Osteoblast (primary cell): ENCODE results near the gene MIPEP. TPM values are rescaled to one million over a fixed set of nuclear protein-coding genes. Genes with fewer than 3 reads are reported as not detected.

Source experiments
- DNase-seq: peaks from one replicate; pipeline ENCODE4 v3.0.0; 2011; ENCODE audit warnings: low spot score, mixed read lengths; ENCODE audit not compliant: insufficient read length; ENCODE audit errors: missing footprints
- H2AFZ ChIP-seq: 2 replicates; pipeline ENCODE4 v1.6.0; 2011; ENCODE audit warnings: mild to moderate bottlenecking, low read length
- H3K27ac ChIP-seq: 2 replicates; pipeline ENCODE4 v1.5.1; 2011; ENCODE audit warnings: mild to moderate bottlenecking, low read depth, low read length, moderate library complexity
- H3K27me3 ChIP-seq: 2 replicates; pipeline ENCODE4 v1.6.0; 2012; ENCODE audit warnings: mild to moderate bottlenecking, control low read depth, inconsistent platforms, low read length, moderate library complexity; ENCODE audit not compliant: insufficient read depth
- H3K36me3 ChIP-seq: 2 replicates; pipeline ENCODE4 v1.5.1; 2011; ENCODE audit warnings: mild to moderate bottlenecking, low read length, control low read depth, moderate library complexity; ENCODE audit not compliant: insufficient read depth
- H3K4me1 ChIP-seq: 2 replicates; pipeline ENCODE4 v1.5.1; 2011; ENCODE audit warnings: mild to moderate bottlenecking, low read length, control low read depth, moderate library complexity; ENCODE audit not compliant: insufficient read depth
- H3K4me2 ChIP-seq: 2 replicates; pipeline ENCODE4 v1.6.0; 2011; ENCODE audit warnings: mild to moderate bottlenecking, low read length; ENCODE audit not compliant: insufficient read depth
- H3K4me3 ChIP-seq: fragments of 200-600 bp; sonication (generic); 3 replicates; pipeline ENCODE4 v1.5.1; 2012; ENCODE audit warnings: mild to moderate bottlenecking, low read length, inconsistent platforms; ENCODE audit not compliant: insufficient read depth
- H3K79me2 ChIP-seq: 2 replicates; pipeline ENCODE4 v1.6.0; 2012; ENCODE audit warnings: mild to moderate bottlenecking, low read length, control low read depth, inconsistent platforms; ENCODE audit not compliant: insufficient read depth
- H3K9me3 ChIP-seq: 2 replicates; pipeline ENCODE4 v1.5.1; 2011; ENCODE audit warnings: low read depth, low read length, control low read depth
- H4K20me1 ChIP-seq: 2 replicates; pipeline ENCODE4 v1.6.0; 2012; ENCODE audit warnings: mild to moderate bottlenecking, low read length, control low read depth; ENCODE audit not compliant: insufficient read depth
- total RNA-seq: library from RNA; depleted of rRNA; stranded (reverse); fragments of >200 nt; gene quantifications from 2 replicates; pipeline ENCODE4 v1.2.3, GENCODE V29; 2012
- TF ChIP-seq, protein P1 (sequence below): IDR thresholded peaks from 2 replicates; pipeline ENCODE4 v1.5.1; 2011; ENCODE audit warnings: mild to moderate bottlenecking, low read depth, low read length, moderate library complexity; ENCODE audit errors: extremely low read depth

MIPEP gene
- total RNA-seq, 1 donor = 29.3 TPM

DNA sequence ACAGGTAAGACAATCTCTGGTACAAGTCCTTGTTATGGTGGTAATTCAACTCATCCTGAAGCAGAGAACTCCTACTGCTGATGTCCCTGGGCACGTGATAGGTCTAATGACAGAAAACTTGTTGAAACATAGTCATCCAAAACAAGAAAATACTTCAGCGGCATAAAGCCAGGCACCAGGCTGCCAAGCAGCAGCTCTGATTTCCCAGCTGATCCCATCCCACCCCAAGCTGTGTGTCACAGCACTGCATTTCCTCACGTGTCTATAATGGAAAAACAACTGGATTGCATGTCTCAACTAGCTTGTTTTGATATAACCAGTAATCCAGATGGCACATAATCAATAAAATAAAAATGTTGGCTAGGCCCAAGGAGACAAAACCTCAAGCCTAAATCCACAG, 64.8 kb downstream of the MIPEP start:
- H3K36me3 ChIP-seq = peaks cover 5% of the 10 kb centered on the region
- no peaks in the 10 kb centered on the region for H3K27me3 ChIP-seq
- TF ChIP-seq, protein P1, sequence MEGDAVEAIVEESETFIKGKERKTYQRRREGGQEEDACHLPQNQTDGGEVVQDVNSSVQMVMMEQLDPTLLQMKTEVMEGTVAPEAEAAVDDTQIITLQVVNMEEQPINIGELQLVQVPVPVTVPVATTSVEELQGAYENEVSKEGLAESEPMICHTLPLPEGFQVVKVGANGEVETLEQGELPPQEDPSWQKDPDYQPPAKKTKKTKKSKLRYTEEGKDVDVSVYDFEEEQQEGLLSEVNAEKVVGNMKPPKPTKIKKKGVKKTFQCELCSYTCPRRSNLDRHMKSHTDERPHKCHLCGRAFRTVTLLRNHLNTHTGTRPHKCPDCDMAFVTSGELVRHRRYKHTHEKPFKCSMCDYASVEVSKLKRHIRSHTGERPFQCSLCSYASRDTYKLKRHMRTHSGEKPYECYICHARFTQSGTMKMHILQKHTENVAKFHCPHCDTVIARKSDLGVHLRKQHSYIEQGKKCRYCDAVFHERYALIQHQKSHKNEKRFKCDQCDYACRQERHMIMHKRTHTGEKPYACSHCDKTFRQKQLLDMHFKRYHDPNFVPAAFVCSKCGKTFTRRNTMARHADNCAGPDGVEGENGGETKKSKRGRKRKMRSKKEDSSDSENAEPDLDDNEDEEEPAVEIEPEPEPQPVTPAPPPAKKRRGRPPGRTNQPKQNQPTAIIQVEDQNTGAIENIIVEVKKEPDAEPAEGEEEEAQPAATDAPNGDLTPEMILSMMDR = no peak
- H3K9me3 ChIP-seq = no peaks in the 10 kb centered on the region
- H3K4me3 ChIP-seq = no peak overlapping the region
- no peaks in the 10 kb centered on the region for H4K20me1 ChIP-seq
- no peak overlapping the region for H2AFZ ChIP-seq
- H3K4me1 ChIP-seq = peaks cover 5% of the 10 kb centered on the region
- no peak overlapping the region for H3K27ac ChIP-seq
- no peaks in the 10 kb centered on the region for H3K79me2 ChIP-seq
- no peak overlapping the region for H3K4me2 ChIP-seq
- DNase-seq = no peak

DNA sequence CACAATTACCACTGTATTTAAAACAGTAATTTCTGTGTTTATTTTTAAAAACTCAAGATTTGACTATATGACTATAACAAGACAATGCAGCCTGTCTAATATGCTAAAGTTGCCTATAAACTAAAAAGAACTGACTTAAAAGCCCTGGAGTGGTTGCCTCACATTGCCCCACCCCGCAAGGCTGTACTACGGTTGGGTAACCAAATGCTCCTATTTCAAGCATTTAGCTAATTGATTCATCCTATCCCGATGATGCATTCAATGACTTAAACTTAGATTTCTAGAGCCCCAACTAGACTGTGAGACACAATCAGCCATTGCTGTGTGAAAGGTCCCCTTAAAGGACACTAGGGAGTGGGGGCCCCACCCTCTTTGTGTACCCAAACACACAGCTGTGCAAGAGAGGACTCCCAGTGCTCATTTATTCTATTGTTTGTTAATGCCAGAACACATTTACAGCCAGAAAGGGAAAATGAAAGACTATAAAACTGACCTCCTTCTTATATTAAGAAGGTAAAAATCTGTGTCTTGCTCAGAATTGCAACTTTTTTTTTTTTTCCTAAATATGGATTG, 66.9 kb downstream of the MIPEP start:
- Histone ChIP-seq H3K27ac (no peak overlapping the region), H3K4me2 (no peak overlapping the region), H3K4me3 (no peak overlapping the region), H3K4me1 (no peaks in the 10 kb centered on the region), H3K79me2 (no peaks in the 10 kb centered on the region), H3K9me3 (no peaks in the 10 kb centered on the region), H3K36me3 (peaks cover 5% of the 10 kb centered on the region), H3K27me3 (no peaks in the 10 kb centered on the region), H4K20me1 (no peaks in the 10 kb centered on the region), H2AFZ (no peak overlapping the region)
- TF ChIP-seq, protein P1 = no peak
- no peak for DNase-seq

DNA sequence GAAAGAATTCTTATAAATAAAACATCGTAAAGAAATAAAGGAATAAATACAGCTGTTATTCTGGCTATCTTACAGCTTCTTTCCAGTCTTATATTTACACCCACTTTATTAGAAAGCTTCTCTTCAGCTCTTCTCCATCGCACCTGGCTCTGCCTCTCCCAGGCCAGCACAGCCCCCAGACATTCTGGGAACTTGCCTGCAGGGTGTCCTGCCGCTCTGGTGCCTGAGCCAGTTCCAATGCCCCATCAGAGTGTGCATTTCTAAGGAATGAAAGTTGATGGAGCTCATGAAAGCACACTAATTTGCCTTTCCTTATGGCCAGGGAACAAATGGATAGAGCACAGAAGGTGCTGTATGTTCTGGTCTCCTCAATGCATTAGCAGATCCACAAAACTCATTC, 68.7 kb downstream of the MIPEP start:
- H4K20me1 ChIP-seq = no peaks in the 10 kb centered on the region
- H2AFZ ChIP-seq = no peak overlapping the region
- H3K4me2 ChIP-seq = no peak overlapping the region
- H3K36me3 ChIP-seq = peaks cover 5% of the 10 kb centered on the region
- no peak overlapping the region for H3K27ac ChIP-seq
- H3K4me1 ChIP-seq = no peaks in the 10 kb centered on the region
- H3K79me2 ChIP-seq = no peaks in the 10 kb centered on the region
- DNase-seq = no peak
- no peaks in the 10 kb centered on the region for H3K9me3 ChIP-seq
- H3K4me3 ChIP-seq = no peak overlapping the region
- TF ChIP-seq, protein P1 = no peak
- no peaks in the 10 kb centered on the region for H3K27me3 ChIP-seq

GRCh38 chr13:23817830-23818229, 71.4 kb downstream of the MIPEP start:
- H2AFZ ChIP-seq = no peak overlapping the region
- no peaks in the 10 kb centered on the region for H3K79me2 ChIP-seq
- no peak overlapping the region for H3K27ac ChIP-seq
- H3K9me3 ChIP-seq = no peaks in the 10 kb centered on the region
- no peaks in the 10 kb centered on the region for H3K27me3 ChIP-seq
- no peak for DNase-seq
- H3K36me3 ChIP-seq = no peaks in the 10 kb centered on the region
- no peaks in the 10 kb centered on the region for H3K4me1 ChIP-seq
- TF ChIP-seq, protein P1 = no peak
- no peak overlapping the region for H3K4me3 ChIP-seq
- no peaks in the 10 kb centered on the region for H4K20me1 ChIP-seq
- H3K4me2 ChIP-seq = no peak overlapping the region
